Prostate gland (tissue), 2 donors: ENCODE results near the gene WDR77. TPM values are rescaled to one million over a fixed set of nuclear protein-coding genes. Genes with fewer than 3 reads are reported as not detected.

Experiments
- DNase-seq: peaks from one replicate; pipeline ENCODE4 v3.0.0-alpha.2; 2019; ENCODE audit warnings: low spot score
- H3K27ac ChIP-seq, 2 donors: fragments of 200-600 bp; sonication (generic); 2 replicates each; pipeline ENCODE4 v1.5.1; 2017 to 2019
- H3K27me3 ChIP-seq: fragments of 200-600 bp; sonication (generic); replicated peaks from 2 replicates; pipeline ENCODE4 v1.5.1; 2019; ENCODE audit not compliant: insufficient read depth
- H3K36me3 ChIP-seq, 2 donors: fragments of 200-600 bp; sonication (generic); 1 replicate in 1 of 2; 2 replicates in 1 of 2; pipeline versions ENCODE4 v1.5.1 to v1.8.1; 2017 to 2019
- H3K4me1 ChIP-seq: fragments of 200-600 bp; sonication (generic); replicated peaks from 2 replicates; pipeline ENCODE4 v1.5.1; 2019
- H3K4me3 ChIP-seq, 2 donors: fragments of 200-600 bp; sonication (generic); 2 replicates each; pipeline ENCODE4 v1.5.1; 2017 to 2019
- H3K9me3 ChIP-seq: fragments of 200-600 bp; sonication (generic); 2 replicates; pipeline ENCODE4 v1.5.1; 2017
- CTCF ChIP-seq, 4 experiments: fragments of 200-600 bp in 2 of 4; fragments of 450-650 bp in 2 of 4; sonication (generic) in 2 of 4; IDR thresholded peaks; 1 replicate in 3 of 4; 2 replicates in 1 of 4; pipeline ENCODE4 v1.5.1; 2016 to 2019; ENCODE audit warnings: antibody characterized with exemption in 4 of 4, mild to moderate bottlenecking in 2 of 4, moderate library complexity in 2 of 4
- POLR2A ChIP-seq: fragments of 450-650 bp; IDR thresholded peaks from one replicate; pipeline ENCODE4 v1.6.1; 2016; ENCODE audit warnings: antibody characterized with exemption, mild to moderate bottlenecking
- POLR2AphosphoS5 ChIP-seq: sonication (generic); formaldehyde crosslinking; IDR thresholded peaks from one replicate; pipeline ENCODE4 v1.6.1; 2017; ENCODE audit warnings: antibody characterized with exemption
- WGBS: methylation state at CpG from one replicate; pipeline ENCODE4 v1.1.5; 2018; 5-methylcytosine and 5-hydroxymethylcytosine counted together
- intact Hi-C: fragments of 100-400 bp; cut with DNase I; formaldehyde crosslinking; loops from one replicate; pipeline ENCODE4 v1.14.2; 2022
- total RNA-seq, 2 donors: library from RNA; depleted of rRNA; stranded (reverse); fragments of >200 nt; gene quantifications; one replicate each; pipeline ENCODE4 v1.1.0, GENCODE V29; 2016

Gene WDR77
- total RNA-seq, 2 donors from 2014 or later = 19.1 to 31.6 TPM

- intact Hi-C loops = no loop called here
- H3K4me3 ChIP-seq = no peak overlapping the region
- no peak overlapping the region for H3K27ac ChIP-seq
- no peaks in the 10 kb centered on the region for H3K36me3 ChIP-seq
- H3K4me1 ChIP-seq = no peaks in the 10 kb centered on the region
- no peak for DNase-seq
- H3K27me3 ChIP-seq = no peaks in the 10 kb centered on the region
- WGBS = 78% methylated on average over 4 of the region's 4 CpGs
- no peaks in the 10 kb centered on the region for H3K9me3 ChIP-seq
- TF ChIP-seq CTCF (IDR thresholded peaks at IDR 0.05) (no peak), POLR2AphosphoS5 (no peak), POLR2A (no peak)
Measured at GRCh38 chr1:111489604-111490003, 40.5 kb upstream of the WDR77 start.

GRCh38 chr1:111488669-111489068 lies 39.6 kb upstream of the WDR77 start:
- no peaks in the 10 kb centered on the region for H3K36me3 ChIP-seq
- intact Hi-C loops = no loop called here
- no peak for TF ChIP-seq POLR2A
- TF ChIP-seq CTCF (IDR thresholded peaks at IDR 0.05) = no peak
- TF ChIP-seq POLR2AphosphoS5 = no peak
- H3K4me3 ChIP-seq = no peak overlapping the region
- H3K27ac ChIP-seq = no peak overlapping the region
- H3K4me1 ChIP-seq = no peaks in the 10 kb centered on the region
- DNase-seq = no peak
- H3K27me3 ChIP-seq = no peaks in the 10 kb centered on the region
- 96% methylated on average over 9 of the region's 9 CpGs for WGBS
- H3K9me3 ChIP-seq = no peaks in the 10 kb centered on the region

- TF ChIP-seq POLR2AphosphoS5 (no peak), CTCF (IDR thresholded peaks at IDR 0.05) (no peak), POLR2A (no peak)
- H3K27ac ChIP-seq = no peak overlapping the region
- H3K9me3 ChIP-seq = no peaks in the 10 kb centered on the region
- no peak for DNase-seq
- H3K4me3 ChIP-seq = no peak overlapping the region
- H3K36me3 ChIP-seq = no peaks in the 10 kb centered on the region
- WGBS = 89% methylated on average over 6 of the region's 6 CpGs
- H3K4me1 ChIP-seq = no peaks in the 10 kb centered on the region
- intact Hi-C loops = no loop called here
- no peaks in the 10 kb centered on the region for H3K27me3 ChIP-seq
Measured at GRCh38 chr1:111487133-111487532, 38.1 kb upstream of the WDR77 start.

- Histone ChIP-seq H3K27me3 (no peaks in the 10 kb centered on the region), H3K9me3 (no peaks in the 10 kb centered on the region), H3K27ac (no peak overlapping the region), H3K4me1 (no peaks in the 10 kb centered on the region), H3K4me3 (no peak overlapping the region), H3K36me3 (no peaks in the 10 kb centered on the region)
- intact Hi-C loops = no loop called here
- TF ChIP-seq POLR2AphosphoS5 = no peak
- TF ChIP-seq POLR2A = no peak
- no peak for TF ChIP-seq CTCF (IDR thresholded peaks at IDR 0.05)
- DNase-seq = no peak
- 97% methylated on average over 7 of the region's 7 CpGs for WGBS
Measured at GRCh38 chr1:111486431-111486830, 37.4 kb upstream of the WDR77 start.

GRCh38 chr1:111484391-111485026 lies 35.5 kb upstream of the WDR77 start:
- intact Hi-C loops = loop anchor here (5.0 kb wide), 1 partner anchor 273 kb away; the partner anchor contains the start of gene DDX20
- no peaks in the 10 kb centered on the region for H3K36me3 ChIP-seq
- no peaks in the 10 kb centered on the region for H3K27me3 ChIP-seq
- TF ChIP-seq POLR2AphosphoS5 (no peak), POLR2A (no peak), CTCF (IDR thresholded peaks at IDR 0.05) (no peak)
- H3K27ac ChIP-seq = no peak overlapping the region
- no peak for DNase-seq
- H3K4me3 ChIP-seq = no peak overlapping the region
- H3K9me3 ChIP-seq = no peaks in the 10 kb centered on the region
- H3K4me1 ChIP-seq = no peaks in the 10 kb centered on the region
